GM19468 (cell line): Measurements from ENCODE around the gene RNU6-7.

ENCODE experiments used
- ATAC-seq: cut with Tn5 transposase; IDR thresholded peaks from one replicate; pipeline ENCODE4 v1.9.1; 2021; ENCODE audit warnings: mild to moderate bottlenecking, moderate library complexity, moderate number of reproducible peaks; ENCODE audit not compliant: unreplicated experiment; ENCODE audit errors: extremely low read depth

RNU6-7 gene

GRCh38 chr14:32201816-32202490 lies at the start of gene RNU6-7:
TSS of gene RNU6-7 (plus strand) at chr14:32202045.
- ATAC-seq: no peak

GRCh38 chr14:32166029-32166428 lies 35.8 kb upstream of the RNU6-7 start:
- no peak for ATAC-seq

- no peak for ATAC-seq
Measured at GRCh38 chr14:32166924-32167323, 34.9 kb upstream of the RNU6-7 start.

- no peak for ATAC-seq
Measured at GRCh38 chr14:32167907-32168306, 33.9 kb upstream of the RNU6-7 start.

- no peak for ATAC-seq
Measured at GRCh38 chr14:32169191-32169590, 32.7 kb upstream of the RNU6-7 start.

GRCh38 chr14:32171469-32171868 lies 30.4 kb upstream of the RNU6-7 start:
- ATAC-seq: no peak

- ATAC-seq: no peak
Measured at GRCh38 chr14:32183151-32184058, 18.4 kb upstream of the RNU6-7 start.

- no peak for ATAC-seq
Measured at GRCh38 chr14:32185097-32185496, 16.7 kb upstream of the RNU6-7 start.

- ATAC-seq: no peak
Measured at GRCh38 chr14:32186248-32186647, 15.6 kb upstream of the RNU6-7 start.

GRCh38 chr14:32189811-32190210 lies 12.0 kb upstream of the RNU6-7 start:
- no peak for ATAC-seq

GRCh38 chr14:32190673-32191072 lies 11.2 kb upstream of the RNU6-7 start:
- ATAC-seq: no peak

GRCh38 chr14:32192712-32193373 lies 9.0 kb upstream of the RNU6-7 start:
- ATAC-seq: no peak

GRCh38 chr14:32193532-32193931 lies 8.3 kb upstream of the RNU6-7 start:
- no peak for ATAC-seq

- ATAC-seq: no peak
Measured at GRCh38 chr14:32195636-32196035, 6.2 kb upstream of the RNU6-7 start.

GRCh38 chr14:32197919-32198318 lies 3.9 kb upstream of the RNU6-7 start:
- ATAC-seq: peak; percentile 35

- ATAC-seq: no peak
Measured at GRCh38 chr14:32200368-32201192, 1.3 kb upstream of the RNU6-7 start.

- ATAC-seq: peak; percentile 36
Measured at GRCh38 chr14:32201193-32201815, 541 bp upstream of the RNU6-7 start.

- no peak for ATAC-seq
Measured at GRCh38 chr14:32202491-32202997, 699 bp downstream of the RNU6-7 start.
